Stimulated activated naive CD8-positive, alpha-beta T cell treated with anti-CD3 and anti-CD28 coated beads, Interleukin-15, Interleukin-2, amounts not matched to agents 100 U/mL and 50 U/mL, for 24 hours (primary cell): Measurements from ENCODE around the gene ZBTB38.

Source experiments
- ATAC-seq: fragments of 150-1000 bp; cut with Tn5 transposase; one replicate; pipeline ENCODE4 v1.10.0; 2021
- DNase-seq: peaks from one replicate; pipeline ENCODE4 v3.0.0; 2021

The ZBTB38 gene

DNA sequence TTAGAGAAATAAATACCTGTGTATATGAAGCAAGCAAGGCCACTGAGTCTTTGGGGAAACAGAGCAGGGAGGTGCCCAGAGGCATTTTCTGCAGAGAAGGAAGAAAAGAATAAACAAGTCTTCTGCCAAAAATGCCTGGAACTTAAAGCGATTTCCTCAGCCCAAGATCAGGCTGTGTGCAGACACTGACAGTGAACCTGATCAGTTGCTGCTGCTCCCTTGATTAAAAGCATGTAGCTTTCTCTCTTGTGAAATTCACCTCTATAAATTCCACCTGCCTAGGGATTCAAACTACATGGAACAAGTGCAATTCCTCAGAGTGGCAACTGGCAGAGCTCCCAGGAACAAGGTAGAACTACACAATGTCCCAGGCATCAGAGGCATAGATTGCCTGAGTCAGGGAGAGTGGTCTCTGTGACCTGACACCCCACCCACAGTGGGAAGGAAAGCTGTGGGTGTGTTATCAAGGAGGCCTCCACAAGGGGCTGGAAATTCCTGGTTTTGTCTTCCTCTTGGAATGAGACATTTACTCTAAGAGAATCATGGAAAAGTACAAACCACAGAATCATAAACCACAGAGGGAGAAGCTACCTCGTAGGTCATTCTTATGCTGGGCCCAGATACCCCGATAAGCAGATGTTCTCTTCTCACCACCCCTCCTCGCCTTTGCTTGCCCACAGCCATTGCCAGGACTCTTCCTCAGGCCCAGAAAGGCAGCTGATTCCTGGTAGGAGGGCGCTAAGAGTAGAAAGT is 1.8 kb upstream of the ZBTB38 start:
- ATAC-seq: no peak
- DNase-seq: no peak

GRCh38 chr3:141367038-141367730 is 1.1 kb upstream of the ZBTB38 start:
- DNase-seq (no peak), ATAC-seq (no peak)

GRCh38 chr3:141368925-141369794 is 856 bp downstream of the ZBTB38 start:
- DNase-seq (no peak), ATAC-seq (no peak)

- peak; percentile 97 for ATAC-seq
- DNase-seq: peak; percentile 45
Measured at GRCh38 chr3:141370065-141370533, 1.8 kb downstream of the ZBTB38 start.

GRCh38 chr3:141371882-141372281 is 3.6 kb downstream of the ZBTB38 start:
- ATAC-seq (peak; percentile 29), DNase-seq (no peak)

DNA sequence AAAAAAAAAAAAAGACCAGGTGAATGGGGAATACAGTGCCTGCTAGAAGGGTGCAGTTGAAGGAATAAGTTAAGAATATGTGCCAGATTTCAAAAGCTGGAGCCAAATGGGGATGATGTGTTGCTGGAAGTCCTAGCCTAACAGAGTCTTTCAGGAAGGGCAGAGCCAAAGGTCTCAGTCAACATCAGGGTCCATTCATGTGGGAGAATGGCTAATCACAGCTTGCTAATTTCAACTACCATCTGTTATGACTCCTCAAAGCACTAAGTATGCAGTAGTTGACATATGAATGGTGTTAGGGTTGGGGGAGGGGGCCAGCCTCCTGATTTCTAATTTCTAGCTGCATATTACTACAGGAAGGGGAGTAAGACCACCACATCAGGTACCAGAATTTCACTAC is 4.4 kb downstream of the ZBTB38 start:
- ATAC-seq: no peak
- DNase-seq: no peak

DNA sequence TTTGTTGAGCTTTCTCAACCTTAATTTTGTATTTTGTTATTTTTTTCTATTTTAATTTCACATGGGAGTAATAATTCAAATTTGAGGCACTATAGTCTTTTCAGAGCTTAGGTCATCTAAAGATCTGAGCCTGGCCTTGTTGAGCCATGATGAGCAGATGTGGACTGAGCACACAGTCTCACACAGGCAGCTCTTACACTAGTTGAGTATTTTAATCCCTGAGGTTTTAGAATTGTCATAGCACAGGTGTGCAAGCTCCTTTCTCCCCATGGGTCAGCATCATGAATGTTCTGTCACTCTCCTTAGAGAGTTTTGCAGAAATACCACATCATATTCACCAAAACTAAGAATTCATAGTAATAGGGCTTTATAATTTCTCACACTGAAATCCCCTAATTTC is 4.9 kb downstream of the ZBTB38 start:
- no peak for DNase-seq

GRCh38 chr3:141373768-141374526 is 5.6 kb downstream of the ZBTB38 start:
- ATAC-seq (no peak), DNase-seq (no peak)

More for the DNA sequence above, 4.9 kb downstream of the ZBTB38 start:
- ATAC-seq: no peak

GRCh38 chr3:141375381-141376301 is 7.3 kb downstream of the ZBTB38 start:
- ATAC-seq (no peak), DNase-seq (no peak)

DNA sequence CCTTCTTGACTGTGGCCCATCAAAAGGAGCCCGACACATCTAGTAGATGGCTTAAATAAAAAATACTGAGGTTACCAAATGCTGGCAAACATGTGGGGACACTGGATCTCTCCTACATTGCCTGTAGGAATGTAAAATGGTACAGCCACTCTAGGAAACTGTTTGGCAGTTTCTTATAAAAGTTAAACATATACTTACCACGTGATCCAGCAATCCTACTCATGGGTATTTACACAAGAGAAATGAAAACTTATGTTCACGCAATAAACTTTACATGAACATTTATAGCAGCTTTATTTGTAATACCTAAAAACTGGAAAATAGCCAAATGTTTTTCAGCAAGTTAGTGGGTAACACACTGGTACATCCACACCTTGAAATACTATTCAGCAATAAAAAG is 9.1 kb downstream of the ZBTB38 start:
- ATAC-seq (no peak), DNase-seq (no peak)

DNA sequence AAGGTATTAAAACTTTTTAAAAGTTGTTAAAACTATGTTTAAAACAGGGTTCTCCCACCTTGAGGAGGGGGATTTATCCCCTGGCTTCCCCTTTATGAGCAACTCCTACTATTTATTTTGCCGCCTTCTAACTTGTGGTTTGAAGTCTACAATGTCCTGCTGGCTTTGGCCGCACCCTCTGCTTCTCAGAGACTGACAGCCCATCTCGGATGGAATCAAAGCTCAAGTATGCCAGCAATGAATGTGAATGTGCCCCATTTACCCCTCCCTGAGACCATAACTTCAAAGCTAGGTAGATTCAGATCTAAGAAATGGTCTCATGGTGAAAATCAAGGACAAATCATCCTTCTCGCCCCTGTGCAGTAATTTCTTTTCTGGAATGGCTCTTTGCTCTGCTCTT is 10.3 kb downstream of the ZBTB38 start:
- no peak for ATAC-seq
- no peak for DNase-seq

DNA sequence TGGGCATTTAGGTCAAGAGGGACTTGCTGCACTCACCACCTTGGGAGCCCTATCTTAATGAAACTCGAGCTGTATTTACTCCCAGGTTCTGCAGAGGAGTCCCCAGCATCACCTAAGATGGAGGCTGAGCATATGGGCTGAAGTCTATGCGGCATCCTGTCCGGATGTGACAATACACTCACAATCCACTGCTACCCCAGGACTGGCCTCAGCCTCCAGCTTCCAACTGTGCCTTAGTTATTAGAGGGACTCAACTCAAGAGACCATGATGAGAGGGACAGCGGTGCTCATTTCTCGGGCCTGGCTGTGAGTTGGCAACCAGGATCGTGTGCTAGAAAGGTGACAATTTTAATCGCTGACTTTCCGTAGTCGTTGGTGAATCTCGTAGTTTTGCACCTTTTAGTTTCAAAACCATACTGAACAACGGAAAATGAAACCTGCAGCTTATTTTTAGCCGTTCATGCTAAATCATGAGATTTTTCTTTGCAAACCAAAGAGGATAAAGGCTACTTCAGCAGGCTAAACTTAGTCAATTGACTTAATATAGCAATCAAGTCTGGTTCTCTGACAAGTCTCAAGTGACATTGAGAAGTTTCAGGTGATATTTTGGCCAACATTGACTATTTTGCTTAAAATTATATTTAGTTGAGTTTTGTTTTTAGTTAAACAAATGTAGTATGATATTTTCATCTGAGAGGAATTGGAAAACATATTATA is 11.1 kb downstream of the ZBTB38 start:
- ATAC-seq (peak; percentile 19), DNase-seq (no peak)

GRCh38 chr3:141380279-141380678 is 12.0 kb downstream of the ZBTB38 start:
- DNase-seq: no peak
- no peak for ATAC-seq

- no peak for DNase-seq
- no peak for ATAC-seq
Measured at GRCh38 chr3:141380987-141381386, 12.7 kb downstream of the ZBTB38 start.

DNA sequence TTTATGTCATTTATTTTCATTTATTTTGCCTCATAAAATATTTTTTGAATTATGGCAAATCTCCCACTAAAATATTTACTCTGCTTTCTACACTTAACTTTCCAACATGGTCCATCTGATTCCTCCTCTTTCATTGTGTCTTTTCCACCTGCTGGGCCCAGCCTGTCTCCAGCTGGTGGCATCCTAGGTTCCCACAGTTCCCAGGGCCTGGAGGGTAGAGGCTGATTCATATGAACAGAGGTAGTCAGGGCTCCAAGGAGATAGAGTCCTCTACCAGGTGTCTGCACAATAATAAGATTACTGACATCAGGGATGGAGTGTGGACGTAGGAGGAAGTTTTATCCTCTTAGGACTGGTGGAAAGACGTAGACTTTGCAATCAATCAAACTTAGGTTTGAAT is 14.3 kb downstream of the ZBTB38 start:
- DNase-seq: no peak
- no peak for ATAC-seq

- ATAC-seq (no peak), DNase-seq (no peak)
Measured at GRCh38 chr3:141383555-141384129, 15.3 kb downstream of the ZBTB38 start.

GRCh38 chr3:141384157-141384556 is 15.9 kb downstream of the ZBTB38 start:
- no peak for ATAC-seq
- DNase-seq: no peak

GRCh38 chr3:141384575-141384974 is 16.3 kb downstream of the ZBTB38 start:
- no peak for DNase-seq
- no peak for ATAC-seq

- DNase-seq (no peak), ATAC-seq (no peak)
Measured at GRCh38 chr3:141385406-141386125, 17.3 kb downstream of the ZBTB38 start.
